ENCODE data around the gene QSOX2.

GRCh38 chr9:136182420-136182787 is 63.2 kb downstream of the QSOX2 start:
- TF ChIP-seq CTCF (IDR thresholded peaks at IDR 0.05) (no peak), POLR2AphosphoS5 (IDR thresholded peaks at IDR 0.05) (no peak)

All from upper lobe of left lung (tissue), 4 donors.